GM18951 (cell line): Measurements from ENCODE around the gene MAPK12.

Source experiments
- POLR2A ChIP-seq: IDR thresholded peaks from 4 replicates; pipeline ENCODE4 v1.6.1; 2011; ENCODE audit warnings: mild to moderate bottlenecking; ENCODE audit not compliant: insufficient read length, insufficient read depth; ENCODE audit errors: extremely low read depth
- in situ Hi-C: fragments of 300-500 bp; cut with MboI; formaldehyde crosslinking; loops from one replicate; pipeline ENCODE4 v1.12.0; 2022; ENCODE audit warnings: low sequenced_read_pairs, mixed read lengths, inconsistent platforms; ENCODE audit not compliant: unreplicated experiment

The MAPK12 gene

DNA sequence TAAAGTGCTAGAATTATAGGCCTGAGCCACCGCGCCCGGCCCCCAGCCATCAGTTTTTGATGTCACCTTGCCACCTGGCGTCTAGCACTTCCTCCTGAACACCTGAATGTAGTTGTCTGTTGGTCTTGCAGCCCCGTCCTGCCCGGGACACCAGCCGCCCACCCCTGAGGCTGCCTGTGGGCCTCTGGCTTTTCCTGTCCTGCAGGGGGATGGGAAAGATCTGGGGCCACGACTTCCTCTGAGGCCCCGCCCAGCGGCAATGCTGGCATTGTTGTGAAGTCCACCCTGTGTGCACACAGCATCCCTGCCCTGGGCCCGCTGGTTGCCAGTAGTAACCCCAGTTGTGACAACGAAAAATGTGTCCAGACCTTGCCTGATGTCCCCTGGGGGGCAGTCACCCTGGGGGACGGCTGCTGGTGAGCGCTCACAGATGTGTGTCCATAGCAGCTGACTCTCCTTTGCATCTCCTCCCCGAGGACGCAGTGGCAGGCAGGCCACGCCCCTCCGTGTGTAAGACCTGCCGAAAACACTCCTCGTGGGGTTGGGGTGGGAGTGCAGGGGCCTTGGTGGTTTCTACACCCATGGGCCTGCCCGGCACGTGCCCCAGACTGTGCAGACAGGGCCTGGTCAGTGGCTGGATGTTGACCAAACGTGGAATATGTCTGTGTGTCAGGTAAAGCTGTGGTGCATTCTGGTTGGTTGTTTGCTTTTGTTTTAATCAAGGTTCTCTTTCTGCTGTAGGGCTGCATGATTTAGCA, 53.9 kb downstream of the MAPK12 start:
- in situ Hi-C loops, result loop anchor here (5.0 to 25.0 kb wide), 3 partner anchors 60 to 445 kb away; no protein-coding TSS in a partner anchor

DNA sequence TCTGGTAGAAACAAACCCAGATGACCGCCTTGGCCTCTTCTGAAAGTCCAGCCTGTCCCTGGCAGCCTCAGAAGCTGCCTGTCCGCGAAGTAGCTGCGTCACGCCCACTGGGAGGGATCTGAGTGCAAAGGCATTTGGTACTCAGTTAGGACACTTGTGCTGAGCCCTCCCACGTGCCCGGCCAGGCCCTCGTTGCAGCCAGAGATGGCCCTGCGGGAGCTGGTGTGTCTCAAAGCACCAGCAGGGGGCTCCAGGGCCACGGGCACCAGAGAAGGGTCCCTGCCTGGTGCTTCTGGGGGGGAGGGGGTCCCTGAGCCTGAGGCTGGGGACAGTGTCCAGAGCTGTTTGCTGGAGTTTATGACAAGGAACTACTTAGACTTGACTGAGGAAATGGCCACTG, 54.9 kb downstream of the MAPK12 start:
- no peak for TF ChIP-seq POLR2A
- in situ Hi-C loops, result loop anchor here (5.0 to 25.0 kb wide), 3 partner anchors 59 to 444 kb away; no protein-coding TSS in a partner anchor

More for the DNA sequence above, 53.9 kb downstream of the MAPK12 start:
- TF ChIP-seq POLR2A, result no peak

DNA sequence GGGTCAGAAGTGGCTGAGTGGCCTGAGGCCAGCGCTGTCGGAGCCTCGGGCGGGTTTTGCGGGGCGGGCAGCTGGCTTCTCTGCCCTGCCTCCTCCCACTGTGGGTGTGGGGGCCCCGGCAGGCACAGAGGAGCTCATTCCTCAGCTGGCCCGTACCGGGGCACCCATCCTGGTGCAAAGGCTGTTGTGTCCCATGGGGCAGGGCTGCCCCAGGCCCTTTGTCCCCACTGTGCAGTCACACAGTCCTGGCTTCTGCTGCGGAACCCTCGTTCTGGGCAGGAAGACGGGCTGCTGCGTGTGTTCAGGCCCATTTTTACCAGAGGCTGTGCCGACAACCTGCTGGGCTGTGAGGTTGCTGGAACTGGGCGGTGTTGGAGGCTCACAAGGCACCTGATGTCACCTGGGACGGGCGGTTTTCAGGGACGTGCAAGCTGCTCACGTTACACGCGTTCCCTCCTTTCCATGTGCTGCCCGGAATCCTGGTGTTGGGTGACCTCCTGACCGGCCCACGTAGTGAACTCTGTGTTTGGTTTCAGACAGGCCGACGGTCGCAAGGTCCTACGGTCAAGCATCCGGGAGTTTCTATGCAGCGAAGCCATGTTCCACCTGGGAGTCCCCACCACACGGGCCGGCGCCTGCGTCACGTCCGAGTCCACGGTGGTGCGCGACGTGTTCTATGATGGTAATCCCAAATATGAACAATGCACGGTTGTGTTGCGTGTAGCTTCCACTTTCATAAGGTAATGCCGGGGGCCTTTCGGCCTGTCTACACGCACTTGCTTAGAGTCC, 55.5 kb downstream of the MAPK12 start:
- in situ Hi-C loops, result loop anchor here (5.0 to 25.0 kb wide), 3 partner anchors 59 to 444 kb away; no protein-coding TSS in a partner anchor

DNA sequence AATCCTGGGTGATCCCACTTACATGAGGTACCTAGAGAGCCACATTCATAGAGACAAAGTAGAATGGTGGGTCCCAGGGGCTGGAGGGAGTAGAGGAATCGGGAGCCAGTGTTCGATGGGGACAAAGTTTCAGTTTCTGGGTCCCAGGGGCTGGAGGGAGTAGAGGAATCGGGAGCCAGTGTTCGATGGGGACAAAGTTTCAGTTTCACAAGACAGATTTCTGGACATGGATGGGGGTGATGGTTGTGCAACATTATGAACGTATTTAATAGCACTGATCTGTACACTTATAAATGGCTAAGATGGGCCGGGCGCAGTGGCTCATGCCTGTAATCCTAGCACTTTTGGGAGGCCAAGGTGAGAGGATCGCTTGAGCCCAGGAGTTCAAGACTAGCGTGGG, 56.5 kb downstream of the MAPK12 start:
- in situ Hi-C loops, result loop anchor here (5.0 to 25.0 kb wide), 3 partner anchors 58 to 443 kb away; no protein-coding TSS in a partner anchor

More for the DNA sequence above, 55.5 kb downstream of the MAPK12 start:
- no peak for TF ChIP-seq POLR2A

DNA sequence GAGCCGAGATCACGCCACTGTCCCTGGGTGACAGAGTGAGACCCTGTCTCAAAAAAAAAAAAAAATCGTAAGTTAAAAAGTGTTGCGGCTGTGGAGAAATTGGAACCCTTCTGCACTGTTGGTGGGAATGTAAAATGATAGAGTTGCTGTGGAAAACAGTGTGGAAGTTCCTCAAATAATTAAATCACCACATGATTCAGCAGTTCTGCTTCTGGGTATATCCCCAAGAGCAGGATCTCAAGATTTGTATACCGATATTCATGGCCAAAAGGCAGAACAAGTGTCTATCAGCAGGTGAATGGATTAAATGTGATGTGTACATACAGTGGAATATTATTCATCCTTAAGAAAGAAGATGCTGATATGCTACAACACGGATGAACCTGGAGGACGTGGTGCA, 56.9 kb downstream of the MAPK12 start:
- TF ChIP-seq POLR2A, result no peak
- in situ Hi-C loops, result loop anchor here (25.0 kb wide), 2 partner anchors 267 to 442 kb away; no protein-coding TSS in a partner anchor

DNA sequence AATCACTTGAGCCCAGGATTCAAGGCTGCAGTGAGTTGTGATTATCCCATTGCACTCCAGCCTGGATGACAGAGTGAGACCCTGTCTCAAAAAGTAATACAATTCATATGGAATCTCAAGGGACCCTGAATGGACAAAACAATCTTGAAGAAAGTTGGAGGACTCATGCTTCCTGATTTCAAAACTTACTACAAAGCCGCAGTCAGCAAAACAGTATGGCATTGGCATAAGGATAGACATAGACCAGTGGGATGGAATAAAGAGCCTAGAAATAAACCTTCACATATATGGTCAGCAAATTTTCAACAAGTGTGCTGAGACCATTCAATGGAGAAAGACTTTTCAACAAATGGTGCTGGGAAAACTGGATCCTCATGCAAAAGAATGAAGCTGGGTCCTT, 58.2 kb downstream of the MAPK12 start:
- in situ Hi-C loops, result loop anchor here (25.0 kb wide), 2 partner anchors 266 to 441 kb away; no protein-coding TSS in a partner anchor
- no peak for TF ChIP-seq POLR2A
